ENCODE data around the gene ZFYVE27. TPM values are rescaled to one million over a fixed set of nuclear protein-coding genes. Genes with fewer than 3 reads are reported as not detected.
A peak's percentile ranks its signal among the peaks of the same experiment; 100 is the strongest.

The ZFYVE27 gene
- polyA plus RNA-seq, 1 donor (not counting 4 experiments of a cell fraction or from before 2014, with no cell fraction given): 14.3 TPM

DNA sequence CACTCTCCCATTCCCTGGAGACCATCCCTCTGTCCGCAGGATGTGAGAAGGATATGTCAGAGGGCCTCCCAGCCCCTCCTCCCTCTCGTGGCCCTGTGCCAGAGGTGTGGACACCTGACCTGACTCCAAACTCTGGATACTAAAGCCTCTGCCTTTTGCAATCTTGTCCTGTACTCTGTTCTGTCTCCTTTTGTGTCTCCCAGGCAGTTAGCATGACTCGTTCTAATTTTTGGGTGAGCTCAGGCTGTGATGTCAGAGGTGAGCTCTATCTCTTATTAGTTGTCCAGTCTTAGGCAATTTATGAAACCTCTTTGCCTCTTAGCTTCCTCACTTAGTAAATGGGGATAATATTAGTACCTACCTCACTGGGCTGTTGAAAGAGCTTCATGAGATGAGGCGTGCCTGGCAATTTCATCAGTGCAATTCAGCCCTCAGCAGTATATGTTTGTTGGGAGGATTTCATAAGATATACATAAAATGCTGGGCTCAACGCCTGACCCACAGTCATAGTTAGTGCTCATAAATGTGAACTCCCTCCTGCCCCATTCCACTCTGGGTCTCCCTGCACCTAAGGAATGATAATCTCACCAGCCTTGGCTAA, 12.5 kb upstream of the ZFYVE27 start:
- DNase-seq (ENCODE audit: low read depth, low spot score) (no peak), FAIRE-seq (peak; percentile 56)
- Histone ChIP-seq H2AFZ (ENCODE audit: control insufficient read depth, low read length) (no peak overlapping the region), H3K4me3 (ENCODE audit: control insufficient read depth in 2 of 3, extremely low read depth in 1 of 3, insufficient read depth in 2 of 3, low read depth in 1 of 3, low read length in 3 of 3) (no peak overlapping the region), H3K9me1 (ENCODE audit: control insufficient read depth, extremely low read depth, insufficient read depth, low read length) (no peaks in the 10 kb centered on the region), H3K9me3 (ENCODE audit: control insufficient read depth, low read depth, low read length) (no peaks in the 10 kb centered on the region), H3K4me1 (ENCODE audit: control insufficient read depth, extremely low read depth, insufficient read depth, low read length) (peaks cover 23% of the 10 kb centered on the region), H3K79me2 (ENCODE audit: control insufficient read depth, insufficient read depth, low read length) (no peaks in the 10 kb centered on the region), H3K36me3 (ENCODE audit: control insufficient read depth in 2 of 2, extremely low read depth in 1 of 2, insufficient read depth in 2 of 2, low read length in 2 of 2) (peaks cover 0 to 2% of the 10 kb centered on the region in 2 experiments), H3K27me3 (ENCODE audit: control insufficient read depth, extremely low read depth, insufficient read depth, low read length) (no peaks in the 10 kb centered on the region), H3K27ac (ENCODE audit: control insufficient read depth, insufficient read depth, low read length) (peak overlapping the region; percentile 4), H4K20me1 (ENCODE audit: control insufficient read depth, extremely low read depth, insufficient read depth, low read length) (no peaks in the 10 kb centered on the region), H3K4me2 (ENCODE audit: control insufficient read depth, extremely low read depth, insufficient read depth, low read depth, low read length) (no peak overlapping the region), H3K9ac (ENCODE audit: control insufficient read depth, extremely low read depth, insufficient read depth, low read length) (no peak overlapping the region)
- TF ChIP-seq, protein P1, sequence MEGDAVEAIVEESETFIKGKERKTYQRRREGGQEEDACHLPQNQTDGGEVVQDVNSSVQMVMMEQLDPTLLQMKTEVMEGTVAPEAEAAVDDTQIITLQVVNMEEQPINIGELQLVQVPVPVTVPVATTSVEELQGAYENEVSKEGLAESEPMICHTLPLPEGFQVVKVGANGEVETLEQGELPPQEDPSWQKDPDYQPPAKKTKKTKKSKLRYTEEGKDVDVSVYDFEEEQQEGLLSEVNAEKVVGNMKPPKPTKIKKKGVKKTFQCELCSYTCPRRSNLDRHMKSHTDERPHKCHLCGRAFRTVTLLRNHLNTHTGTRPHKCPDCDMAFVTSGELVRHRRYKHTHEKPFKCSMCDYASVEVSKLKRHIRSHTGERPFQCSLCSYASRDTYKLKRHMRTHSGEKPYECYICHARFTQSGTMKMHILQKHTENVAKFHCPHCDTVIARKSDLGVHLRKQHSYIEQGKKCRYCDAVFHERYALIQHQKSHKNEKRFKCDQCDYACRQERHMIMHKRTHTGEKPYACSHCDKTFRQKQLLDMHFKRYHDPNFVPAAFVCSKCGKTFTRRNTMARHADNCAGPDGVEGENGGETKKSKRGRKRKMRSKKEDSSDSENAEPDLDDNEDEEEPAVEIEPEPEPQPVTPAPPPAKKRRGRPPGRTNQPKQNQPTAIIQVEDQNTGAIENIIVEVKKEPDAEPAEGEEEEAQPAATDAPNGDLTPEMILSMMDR (optimal IDR thresholded peaks at IDR 0.05 in 1 of 3, IDR thresholded peaks at IDR 0.05 in 1 of 3, conservative IDR thresholded peaks at IDR 0.05 in 1 of 3; ENCODE audit: extremely low read depth in 1 of 3, insufficient read depth in 2 of 3, low read length in 3 of 3): no peak
- TF ChIP-seq EZH2 (IDR thresholded peaks at IDR 0.05; ENCODE audit: low read length): no peak
- dilution Hi-C loops (cut with MboI; ENCODE audit: extremely low pct_ligation_motif_present, low sequenced_read_pairs): no loop called here

DNA sequence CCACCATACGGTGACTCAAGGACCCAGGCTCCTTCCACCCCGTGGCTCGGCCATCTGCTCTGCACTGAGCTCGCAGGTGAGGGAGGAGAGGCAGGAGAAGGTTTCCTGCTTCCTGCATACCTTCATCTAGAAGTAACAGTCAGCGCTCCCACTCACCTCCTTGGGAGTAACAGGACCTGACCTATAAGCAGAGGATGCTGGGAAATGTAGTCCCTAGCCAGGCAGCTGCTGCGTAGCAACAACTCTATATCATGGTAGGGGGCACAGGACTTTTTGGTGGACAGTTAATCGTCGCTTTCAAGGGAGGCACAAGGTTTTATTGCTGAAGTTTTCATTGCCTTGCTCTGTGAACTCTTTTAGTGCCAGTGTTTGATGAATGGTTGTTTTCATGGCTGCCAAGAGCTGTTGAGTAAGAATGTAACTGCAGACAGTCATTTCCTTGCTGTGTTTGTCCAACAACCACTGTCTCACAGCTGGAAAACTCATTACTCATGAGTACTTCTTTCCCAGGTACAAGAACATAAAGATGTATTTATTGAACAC, 10.2 kb upstream of the ZFYVE27 start:
- dilution Hi-C loops (cut with MboI; ENCODE audit: extremely low pct_ligation_motif_present, low sequenced_read_pairs): loop anchor here (5.0 kb wide), 1 partner anchor 39 kb away; the partner anchor contains the start of gene AVPI1
- DNase-seq (ENCODE audit: low read depth, low spot score) (no peak), FAIRE-seq (peak; percentile 76)
- Histone ChIP-seq H3K79me2 (ENCODE audit: control insufficient read depth, insufficient read depth, low read length) (no peaks in the 10 kb centered on the region), H3K36me3 (ENCODE audit: control insufficient read depth in 2 of 2, extremely low read depth in 1 of 2, insufficient read depth in 2 of 2, low read length in 2 of 2) (no peaks in the 10 kb centered on the region), H3K27ac (ENCODE audit: control insufficient read depth, insufficient read depth, low read length) (peak overlapping the region; percentile 58), H3K27me3 (ENCODE audit: control insufficient read depth, extremely low read depth, insufficient read depth, low read length) (no peaks in the 10 kb centered on the region), H3K4me1 (ENCODE audit: control insufficient read depth, extremely low read depth, insufficient read depth, low read length) (peaks cover 18% of the 10 kb centered on the region), H3K4me3 (ENCODE audit: control insufficient read depth in 2 of 3, extremely low read depth in 1 of 3, insufficient read depth in 2 of 3, low read depth in 1 of 3, low read length in 3 of 3) (no peak overlapping the region), H4K20me1 (ENCODE audit: control insufficient read depth, extremely low read depth, insufficient read depth, low read length) (no peaks in the 10 kb centered on the region), H3K9ac (ENCODE audit: control insufficient read depth, extremely low read depth, insufficient read depth, low read length) (peak overlapping the region; percentile 0), H3K9me3 (ENCODE audit: control insufficient read depth, low read depth, low read length) (no peaks in the 10 kb centered on the region), H3K9me1 (ENCODE audit: control insufficient read depth, extremely low read depth, insufficient read depth, low read length) (no peaks in the 10 kb centered on the region), H2AFZ (ENCODE audit: control insufficient read depth, low read length) (peak overlapping the region; percentile 79), H3K4me2 (ENCODE audit: control insufficient read depth, extremely low read depth, insufficient read depth, low read depth, low read length) (peak overlapping the region; percentile 49)
- TF ChIP-seq, protein P1 (optimal IDR thresholded peaks at IDR 0.05 in 1 of 3, IDR thresholded peaks at IDR 0.05 in 1 of 3, conservative IDR thresholded peaks at IDR 0.05 in 1 of 3; ENCODE audit: extremely low read depth in 1 of 3, insufficient read depth in 2 of 3, low read length in 3 of 3): no peak
- no peak for TF ChIP-seq EZH2 (IDR thresholded peaks at IDR 0.05; ENCODE audit: low read length)

Data from keratinocyte (primary cell).